H1 (cell line): ENCODE measurements around the gene ZFAND3.

Source experiments
- ATF2 ChIP-seq: IDR thresholded peaks from 2 replicates; pipeline ENCODE4 v1.6.1; 2012; ENCODE audit warnings: low read length, inconsistent platforms
- CHD1 ChIP-seq: IDR thresholded peaks from 2 replicates; pipeline ENCODE4 v1.6.1; 2012; ENCODE audit warnings: low read depth, low read length, improper control_type of control experiment
- CTCF ChIP-seq, 3 experiments: IDR thresholded peaks; 1 replicate in 2 of 3; 2 replicates in 1 of 3; pipeline versions ENCODE4 v1.5.1 to v1.6.1; 2011; ENCODE audit warnings: low read length in 3 of 3, mild to moderate bottlenecking in 3 of 3, inconsistent platforms in 2 of 3, low read depth in 1 of 3, moderate library complexity in 1 of 3; ENCODE audit not compliant: insufficient read depth in 1 of 3; ENCODE audit errors: control extremely low read depth in 1 of 3
- EZH2 ChIP-seq: fragments of 200-600 bp; sonication (generic); IDR thresholded peaks from 2 replicates; pipeline ENCODE4 v1.7.1; 2012; ENCODE audit warnings: low read depth, mild to moderate bottlenecking, moderate library complexity, low read length, inconsistent platforms; ENCODE audit not compliant: severe bottlenecking
- GABPA ChIP-seq: IDR thresholded peaks from 2 replicates; pipeline ENCODE4 v1.6.1; 2011; ENCODE audit warnings: mild to moderate bottlenecking, low read length, moderate library complexity, borderline replicate concordance; ENCODE audit not compliant: insufficient read depth
- POLR2A ChIP-seq, 2 experiments: IDR thresholded peaks; 1 replicate in 1 of 2; 2 replicates in 1 of 2; pipeline ENCODE4 v1.6.1; 2011; ENCODE audit warnings: low read depth in 2 of 2, low read length in 2 of 2, mild to moderate bottlenecking in 2 of 2; ENCODE audit errors: control extremely low read depth in 1 of 2
- POLR2AphosphoS5 ChIP-seq: IDR thresholded peaks from 2 replicates; pipeline ENCODE4 v1.6.1; 2011; ENCODE audit warnings: low read depth, low read length
- RAD21 ChIP-seq, 2 experiments: IDR thresholded peaks in 1 of 2; conservative IDR thresholded peaks in 1 of 2; 2 replicates each; pipeline ENCODE4 v1.6.1; 2011; ENCODE audit warnings: low read depth in 2 of 2, low read length in 2 of 2, improper control_type of control experiment in 1 of 2, inconsistent platforms in 1 of 2, mild to moderate bottlenecking in 1 of 2, moderate library complexity in 1 of 2
- RFX5 ChIP-seq: IDR thresholded peaks from 2 replicates; pipeline ENCODE4 v1.6.1; 2011; ENCODE audit warnings: low read depth, low read length, improper control_type of control experiment, borderline replicate concordance
- SUZ12 ChIP-seq: fragments of 200-600 bp; sonication (generic); IDR thresholded peaks from 2 replicates; pipeline ENCODE4 v1.6.1; 2012; ENCODE audit warnings: mild to moderate bottlenecking, inconsistent platforms, low read length, moderate library complexity, mixed read lengths
- TAF1 ChIP-seq: IDR thresholded peaks from 2 replicates; pipeline ENCODE4 v1.6.1; 2011; ENCODE audit warnings: mild to moderate bottlenecking, low read depth, low read length
- TCF12 ChIP-seq: IDR thresholded peaks from 2 replicates; pipeline ENCODE4 v1.6.1; 2011; ENCODE audit warnings: low read depth, mild to moderate bottlenecking, low read length
- USF2 ChIP-seq: IDR thresholded peaks from 2 replicates; pipeline ENCODE4 v1.6.1; 2011; ENCODE audit warnings: low read length, improper control_type of control experiment

GRCh38 chr6:38133932-38134703 is 314.6 kb downstream of the ZFAND3 start:
- TF ChIP-seq CTCF (IDR thresholded peaks at IDR 0.05; ENCODE audit: control extremely low read depth in 1 of 3, insufficient read depth in 1 of 3, low read depth in 1 of 3, low read length in 3 of 3) (no peak), EZH2 (no peak), RAD21 (IDR thresholded peaks at IDR 0.05 in 1 of 2, conservative IDR thresholded peaks at IDR 0.05 in 1 of 2; ENCODE audit: low read depth in 2 of 2, low read length in 2 of 2) (no peak), SUZ12 (no peak), TCF12 (no peak), POLR2A (IDR thresholded peaks at IDR 0.05; ENCODE audit: control extremely low read depth in 1 of 2, low read depth in 2 of 2, low read length in 2 of 2) (no peak), RFX5 (no peak), GABPA (no peak), CHD1 (no peak), TAF1 (no peak), POLR2AphosphoS5 (no peak), ATF2 (no peak), USF2 (no peak)
